RWPE1 (cell line): ENCODE results near the gene BGN.

Source experiments
- CTCF ChIA-PET: fragments of 350-600 bp; sonication (Branson Sonifier 250); formaldehyde crosslinking; extraction: SDS; loops from one replicate; lab custom pipeline; 2021; lab: Yijun Ruan, JAX
- POLR2A ChIA-PET: fragments of 400-600 bp; formaldehyde crosslinking; extraction: SDS; loops from one replicate; lab custom pipeline; 2020; ENCODE audit warnings: antibody characterized with exemption; ENCODE audit not compliant: low non-redundant PET; lab: Yijun Ruan, JAX
- DNase-seq: peaks from one replicate; pipeline ENCODE4 v3.0.0; 2012; ENCODE audit warnings: low spot score
- H3K27ac ChIP-seq: fragments of 450-650 bp; 2 replicates; pipeline ENCODE4 v1.5.1; 2017
- CTCF ChIP-seq: fragments of 450-650 bp; conservative IDR thresholded peaks from 2 replicates; pipeline ENCODE4 v1.5.1; 2017; ENCODE audit warnings: low read depth, mild to moderate bottlenecking

Gene BGN

DNA sequence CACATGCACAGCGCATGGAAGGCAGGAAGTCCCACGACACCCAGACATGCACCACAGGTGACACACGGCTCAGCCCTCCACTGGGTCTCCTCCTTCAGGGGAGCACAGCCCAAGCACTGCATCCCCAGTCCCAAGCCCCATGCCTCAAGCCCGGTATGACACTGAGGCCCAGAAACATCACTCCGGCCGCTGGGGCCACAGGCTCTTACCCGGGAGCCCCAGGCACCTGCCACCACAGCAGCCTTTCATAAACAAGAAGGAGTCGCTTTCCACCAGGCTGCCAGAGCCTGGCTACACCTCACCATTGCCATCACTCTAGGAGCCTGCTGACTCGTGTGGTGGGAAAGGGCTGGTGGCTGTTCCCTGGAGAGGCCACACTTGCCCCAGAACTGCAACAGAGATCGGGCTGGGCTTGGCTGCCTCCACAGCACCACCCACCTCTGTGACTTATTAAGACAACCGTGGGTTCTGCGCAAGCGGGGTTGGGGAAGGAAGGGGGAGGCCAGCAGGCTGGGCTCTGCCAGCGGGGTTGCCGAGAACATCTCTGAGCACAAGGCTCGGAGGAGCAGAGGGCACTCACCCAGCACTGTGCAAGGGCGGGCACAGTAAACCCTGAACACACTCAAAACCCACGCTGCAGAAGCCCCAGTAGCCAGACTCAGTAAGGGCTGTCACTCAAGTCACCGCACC, 28.9 kb upstream of the BGN start:
- TF ChIP-seq CTCF: no peak
- ChIA-PET POLR2A (no interaction called here), CTCF (no interaction called here)
- DNase-seq: no peak
- H3K27ac ChIP-seq: no peak overlapping the region

DNA sequence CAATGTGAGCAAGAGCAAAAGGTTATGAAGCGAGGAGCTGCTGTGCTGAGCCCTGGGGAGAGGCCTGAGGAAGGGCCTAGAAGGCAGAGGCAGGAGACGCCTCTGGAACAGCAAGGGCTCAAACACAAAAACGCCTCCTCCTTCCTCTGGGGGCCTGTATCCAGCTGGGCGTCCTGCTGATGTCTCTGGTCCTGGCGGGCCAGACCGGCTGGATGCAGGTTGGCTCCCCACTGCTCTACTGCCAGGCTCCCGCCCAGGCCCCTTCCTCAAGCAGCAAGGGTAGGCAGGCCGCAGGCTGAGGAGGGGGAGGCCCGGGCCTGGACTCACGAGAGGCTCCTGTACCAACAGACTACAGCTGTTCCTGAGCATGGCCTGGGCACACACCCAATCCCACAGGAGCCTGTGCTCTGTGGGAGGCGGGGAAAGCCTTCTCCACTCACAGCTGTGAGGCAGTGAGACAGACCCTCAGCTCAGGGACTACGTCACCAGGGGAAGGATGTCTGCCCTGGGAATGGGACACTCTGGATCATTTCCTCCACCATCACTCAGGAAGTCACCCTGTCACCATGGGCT, 26.7 kb upstream of the BGN start:
- ChIA-PET CTCF (no interaction called here), POLR2A (no interaction called here)
- no peak for TF ChIP-seq CTCF
- no peak for DNase-seq
- peak overlapping the region; percentile 90; the same call in 1 of the 2 replicates for H3K27ac ChIP-seq

GRCh38 chrX:153469811-153470410, 24.9 kb upstream of the BGN start:
- no peak for TF ChIP-seq CTCF
- DNase-seq: no peak
- peak overlapping the region; percentile 90 for H3K27ac ChIP-seq
- ChIA-PET POLR2A (no interaction called here), CTCF (interaction anchor here (0.6 to 1.8 kb wide), 6 partner anchors 22 to 167 kb away, joined by 3 to 13 read pairs (median 4); no protein-coding TSS in a partner anchor)

GRCh38 chrX:153470411-153471363, 24.1 kb upstream of the BGN start, which contains the start of gene HAUS7:
TSS of gene HAUS7 (minus strand) at chrX:153470576. CDS start at chrX:153470557, 19 bp downstream.
- H3K27ac ChIP-seq: peak within 1 kb of the TSS; percentile 90
- POLR2A ChIA-PET: no interaction called here
- peak; percentile 64 for TF ChIP-seq CTCF
- CTCF ChIA-PET: interaction anchor here (0.5 to 1.8 kb wide), 12 partner anchors 8 to 168 kb away, joined by 3 to 13 read pairs (median 4); partner anchors contain the start of gene BGN
- peak; percentile 94 for DNase-seq

GRCh38 chrX:153471663-153472280, 23.0 kb upstream of the BGN start:
- peak overlapping the region; percentile 90 for H3K27ac ChIP-seq
- ChIA-PET POLR2A (no interaction called here), CTCF (interaction anchor here (0.6 to 1.8 kb wide), 6 partner anchors 7 to 37 kb away, joined by 3 to 13 read pairs (median 6); partner anchors contain the start of gene BGN)
- no peak for DNase-seq
- TF ChIP-seq CTCF: no peak
